Mesenchymal stem cell (in vitro differentiated cells and primary cell): ENCODE results near the gene KCNJ18.
"Not testable (repeated sequence)": the region's sequence is repeated elsewhere in the genome, so short reads cannot be mapped to it uniquely, and the experiment has no call there.

Experiments
- DNase-seq: peaks from one replicate; pipeline ENCODE4 v3.0.0-alpha.2; 2013
- H2AFZ ChIP-seq: one replicate; pipeline ENCODE4 v1.6.1; 2013; ENCODE audit warnings: low read depth, mild to moderate bottlenecking, control low read depth, inconsistent platforms, low read length, moderate library complexity
- H2AK5ac ChIP-seq: 2 replicates; pipeline ENCODE4 v1.6.1; 2013; ENCODE audit warnings: low read length, moderate library complexity, mild to moderate bottlenecking, inconsistent platforms; ENCODE audit not compliant: severe bottlenecking
- H2BK120ac ChIP-seq: one replicate; pipeline ENCODE4 v1.6.1; 2013; ENCODE audit warnings: low read depth, mild to moderate bottlenecking, inconsistent platforms, low read length, moderate library complexity
- H2BK12ac ChIP-seq, 2 experiments: one replicate each; pipeline ENCODE4 v1.6.1; 2013; ENCODE audit warnings: inconsistent platforms in 2 of 2, low read length in 2 of 2, mild to moderate bottlenecking in 2 of 2, moderate library complexity in 2 of 2, control low read depth in 1 of 2
- H2BK15ac ChIP-seq: one replicate; pipeline ENCODE4 v1.6.1; 2013; ENCODE audit warnings: mild to moderate bottlenecking, low read depth, inconsistent platforms; ENCODE audit not compliant: poor library complexity, severe bottlenecking
- H2BK5ac ChIP-seq: 2 replicates; pipeline ENCODE4 v1.6.1; 2013; ENCODE audit warnings: low read depth, mild to moderate bottlenecking, low read length, control low read depth, inconsistent platforms; ENCODE audit not compliant: poor library complexity, severe bottlenecking
- H3K14ac ChIP-seq, 2 experiments: one replicate each; pipeline ENCODE4 v1.6.1; 2013; ENCODE audit warnings: inconsistent platforms in 2 of 2, low read length in 2 of 2, control low read depth in 1 of 2, mild to moderate bottlenecking in 1 of 2, moderate library complexity in 1 of 2
- H3K18ac ChIP-seq, 2 experiments: one replicate each; pipeline ENCODE4 v1.6.1; 2013; ENCODE audit warnings: inconsistent platforms in 2 of 2, low read length in 2 of 2, control low read depth in 1 of 2, low read depth in 1 of 2, mild to moderate bottlenecking in 1 of 2
- H3K23ac ChIP-seq, 2 experiments: one replicate each; pipeline ENCODE4 v1.6.1; 2013; ENCODE audit warnings: inconsistent platforms in 2 of 2, low read length in 2 of 2, mild to moderate bottlenecking in 2 of 2, moderate library complexity in 2 of 2, control low read depth in 1 of 2
- H3K27ac ChIP-seq: 2 replicates; pipeline ENCODE4 v1.5.1; 2013; ENCODE audit warnings: mild to moderate bottlenecking, moderate library complexity, low read length, control low read depth, inconsistent platforms; ENCODE audit not compliant: poor library complexity, severe bottlenecking
- H3K27me3 ChIP-seq, 2 experiments: 2 replicates each; pipeline versions ENCODE4 v1.6.1 to v1.7.0; 2013; ENCODE audit warnings: low read length in 2 of 2, mild to moderate bottlenecking in 2 of 2, moderate library complexity in 2 of 2, control low read depth in 1 of 2, inconsistent platforms in 1 of 2; ENCODE audit not compliant: control insufficient read depth in 1 of 2, insufficient read depth in 1 of 2
- H3K36me3 ChIP-seq, 2 experiments: 2 replicates each; pipeline versions ENCODE4 v1.6.1 to v1.7.0; 2013; ENCODE audit warnings: low read length in 2 of 2, control low read depth in 1 of 2, inconsistent platforms in 1 of 2, low read depth in 1 of 2, mild to moderate bottlenecking in 1 of 2; ENCODE audit not compliant: insufficient read depth in 2 of 2, control insufficient read depth in 1 of 2
- H3K4ac ChIP-seq, 2 experiments: one replicate each; pipeline ENCODE4 v1.6.1; 2013; ENCODE audit warnings: inconsistent platforms in 2 of 2, low read length in 2 of 2, mild to moderate bottlenecking in 2 of 2, moderate library complexity in 2 of 2, control low read depth in 1 of 2, low read depth in 1 of 2
- H3K4me1 ChIP-seq: 2 replicates; pipeline ENCODE4 v1.6.1; 2013; ENCODE audit warnings: low read depth, low read length, control low read depth; ENCODE audit not compliant: control insufficient read depth, insufficient read depth
- H3K4me2 ChIP-seq: 2 replicates; pipeline ENCODE4 v1.6.1; 2013; ENCODE audit warnings: low read length, mild to moderate bottlenecking, inconsistent platforms; ENCODE audit not compliant: poor library complexity, severe bottlenecking
- H3K4me3 ChIP-seq, 2 experiments: 2 replicates each; pipeline versions ENCODE4 v1.5.1 to v1.7.0; 2013; ENCODE audit warnings: low read length in 2 of 2, mild to moderate bottlenecking in 2 of 2, control low read depth in 1 of 2, low read depth in 1 of 2; ENCODE audit not compliant: insufficient read depth in 1 of 2
- H3K79me1 ChIP-seq: replicated peaks from 2 replicates; pipeline ENCODE4 v1.6.1; 2013; ENCODE audit warnings: mild to moderate bottlenecking, control low read depth, low read length, inconsistent platforms; ENCODE audit not compliant: poor library complexity, severe bottlenecking
- H3K9ac ChIP-seq: 2 replicates; pipeline ENCODE4 v1.7.0; 2013; ENCODE audit warnings: mild to moderate bottlenecking, low read length, moderate library complexity
- H3K9me3 ChIP-seq: 2 replicates; pipeline ENCODE4 v1.7.0; 2013; ENCODE audit warnings: mild to moderate bottlenecking, low read length; ENCODE audit not compliant: control insufficient read depth
- H4K8ac ChIP-seq: one replicate; pipeline ENCODE4 v1.6.1; 2013; ENCODE audit warnings: inconsistent platforms, mild to moderate bottlenecking, low read length, moderate library complexity
- H4K91ac ChIP-seq: one replicate; pipeline ENCODE4 v1.6.1; 2013; ENCODE audit warnings: mild to moderate bottlenecking, low read length, inconsistent platforms
- WGBS: methylation state at CpG from one replicate; pipeline ENCODE4 v1.1.7; 2013; ENCODE audit warnings: mixed read lengths; 5-methylcytosine and 5-hydroxymethylcytosine counted together

Gene KCNJ18

GRCh38 chr17:21706546-21706945 is 14.2 kb downstream of the KCNJ18 start:
- H3K9ac ChIP-seq, H3K18ac ChIP-seq, H3K4me2 ChIP-seq, H2BK120ac ChIP-seq, H2BK5ac ChIP-seq, H4K91ac ChIP-seq, DNase-seq, H3K9me3 ChIP-seq, H3K4me3 ChIP-seq, H4K8ac ChIP-seq, H3K27ac ChIP-seq, H3K14ac ChIP-seq, H2BK15ac ChIP-seq, H2AK5ac ChIP-seq, H3K79me1 ChIP-seq, H3K4ac ChIP-seq, H3K36me3 ChIP-seq, H3K27me3 ChIP-seq, H2AFZ ChIP-seq, H3K23ac ChIP-seq, H2BK12ac ChIP-seq, H3K4me1 ChIP-seq: not testable (repeated sequence)
- WGBS: 79% methylated on average over 6 of the region's 7 CpGs

GRCh38 chr17:21707131-21707530 is 14.8 kb downstream of the KCNJ18 start:
- WGBS: 64% methylated on average over 4 of the region's 7 CpGs

GRCh38 chr17:21707711-21708611 is 15.6 kb downstream of the KCNJ18 start:
- H3K36me3 ChIP-seq, H3K18ac ChIP-seq, H2BK5ac ChIP-seq, H3K14ac ChIP-seq, H3K4me2 ChIP-seq, DNase-seq, H3K79me1 ChIP-seq, H2BK15ac ChIP-seq, H2AK5ac ChIP-seq, H3K4me1 ChIP-seq, H3K9ac ChIP-seq, H2BK120ac ChIP-seq, H4K8ac ChIP-seq, H2BK12ac ChIP-seq, H3K23ac ChIP-seq, H3K27me3 ChIP-seq, H4K91ac ChIP-seq, H2AFZ ChIP-seq, H3K9me3 ChIP-seq, H3K4ac ChIP-seq, H3K27ac ChIP-seq, H3K4me3 ChIP-seq: not testable (repeated sequence)
- 71% methylated on average over 11 of the region's 17 CpGs for WGBS

More at GRCh38 chr17:21707131-21707530, 14.8 kb downstream of the KCNJ18 start:
- not testable (repeated sequence) for H3K4ac ChIP-seq, H3K14ac ChIP-seq, H2BK120ac ChIP-seq, H4K91ac ChIP-seq, H3K9me3 ChIP-seq, H2BK12ac ChIP-seq, H3K79me1 ChIP-seq, H3K27me3 ChIP-seq, H4K8ac ChIP-seq, H3K9ac ChIP-seq, H2AK5ac ChIP-seq, H2AFZ ChIP-seq, H2BK5ac ChIP-seq, H3K36me3 ChIP-seq, H3K4me1 ChIP-seq, H3K18ac ChIP-seq, H3K27ac ChIP-seq, H3K23ac ChIP-seq, H3K4me3 ChIP-seq, H2BK15ac ChIP-seq, H3K4me2 ChIP-seq, DNase-seq

- not testable (repeated sequence) for H3K14ac ChIP-seq
- WGBS: 82% methylated on average over 14 of the region's 15 CpGs
Measured at GRCh38 chr17:21708612-21709535, 16.6 kb downstream of the KCNJ18 start.

More at GRCh38 chr17:21708612-21709535, 16.6 kb downstream of the KCNJ18 start:
- H2BK12ac ChIP-seq, H4K8ac ChIP-seq, H3K18ac ChIP-seq, H3K9me3 ChIP-seq, H3K27me3 ChIP-seq, H3K79me1 ChIP-seq, H2BK120ac ChIP-seq, H3K4me1 ChIP-seq, H3K27ac ChIP-seq, DNase-seq, H3K9ac ChIP-seq, H3K4me2 ChIP-seq, H2BK15ac ChIP-seq, H2AFZ ChIP-seq, H3K4ac ChIP-seq, H3K36me3 ChIP-seq, H4K91ac ChIP-seq, H3K23ac ChIP-seq, H2AK5ac ChIP-seq, H2BK5ac ChIP-seq, H3K4me3 ChIP-seq: not testable (repeated sequence)
